ENCODE results near the gene CD8A. TPM values are rescaled to one million over a fixed set of nuclear protein-coding genes. Genes with fewer than 3 reads are reported as not detected.
"Not testable (repeated sequence)": the region's sequence is repeated elsewhere in the genome, so short reads cannot be mapped to it uniquely, and the experiment has no call there.

CD8A gene
- total RNA-seq, result 100 to 1,000 TPM; 419 to 432 TPM

- intact Hi-C loops (cut with micrococcal nuclease), result loop anchor here (1.0 to 2.0 kb wide), 2 partner anchors 15 to 34 kb away; no protein-coding TSS in a partner anchor
- no peak for TF ChIP-seq CTCF (IDR thresholded peaks at IDR 0.05)
- Mint-ChIP-seq H3K9me3 (peaks cover 9% of the 10 kb centered on the region), H3K36me3 (ENCODE audit: low read depth) (peaks cover 69% of the 10 kb centered on the region), H3K4me1 (ENCODE audit: low read depth) (peaks cover 47% of the 10 kb centered on the region), H3K27ac (peak within 1 kb of the TSS; percentile 100), H3K4me3 (peak within 1 kb of the TSS; percentile 96), H3K27me3 (no peaks in the 10 kb centered on the region)
- peak; percentile 91 for DNase-seq
- peak; percentile 32 for ATAC-seq
- CTCF ChIA-PET, result interaction anchor here (1.2 to 4.1 kb wide), 5 partner anchors 9 to 34 kb away, joined by 3 to 37 read pairs (median 6); no protein-coding TSS in a partner anchor
- POLR2A ChIA-PET, result interaction anchor here (0.6 to 8.5 kb wide), 18 partner anchors 9 to 859 kb away, joined by 3 to 156 read pairs (median 4); no protein-coding TSS in a partner anchor
These were observed at the start of gene CD8A for GRCh38 chr2:86790676-86791572. Gene CD8A, minus strand, starts transcription at chr2:86790913. Its CDS starts 88 bp downstream, at chr2:86790825.

- H3K27me3 Mint-ChIP-seq; intact Hi-C loops (cut with micrococcal nuclease); ATAC-seq; H3K9me3 Mint-ChIP-seq; CTCF ChIA-PET: not testable (repeated sequence)
- Mint-ChIP-seq H3K36me3 (ENCODE audit: low read depth) (peaks cover 40% of the 10 kb centered on the region), H3K4me3 (peak overlapping the region; percentile 20), H3K4me1 (ENCODE audit: low read depth) (peaks cover 79% of the 10 kb centered on the region), H3K27ac (peak overlapping the region; percentile 86)
- POLR2A ChIA-PET, result interaction anchor here (0.9 kb wide), 1 partner anchor 25 kb away, joined by 3 read pairs; no protein-coding TSS in a partner anchor
- peak; percentile 52 for DNase-seq
These were observed 49.3 kb upstream of the CD8A start for GRCh38 chr2:86839871-86840548.

GRCh38 chr2:86839455-86839854 lies 48.7 kb upstream of the CD8A start:
- POLR2A ChIA-PET, result interaction anchor here (0.9 kb wide), 1 partner anchor 24 kb away, joined by 3 read pairs; no protein-coding TSS in a partner anchor
- DNase-seq, result peak; percentile 66
- H3K27me3 Mint-ChIP-seq; intact Hi-C loops (cut with micrococcal nuclease); ATAC-seq; H3K9me3 Mint-ChIP-seq: not testable (repeated sequence)
- Mint-ChIP-seq H3K4me1 (ENCODE audit: low read depth) (peaks cover 81% of the 10 kb centered on the region), H3K36me3 (ENCODE audit: low read depth) (peaks cover 37% of the 10 kb centered on the region), H3K27ac (peak overlapping the region; percentile 86), H3K4me3 (peak overlapping the region; percentile 45)
- CTCF ChIA-PET, result interaction anchor here (1.3 kb wide), 1 partner anchor 12 kb away, joined by 3 read pairs; no protein-coding TSS in a partner anchor

GRCh38 chr2:86837714-86838113 lies 47.0 kb upstream of the CD8A start:
- H3K27me3 Mint-ChIP-seq; H3K9me3 Mint-ChIP-seq; intact Hi-C loops (cut with micrococcal nuclease); POLR2A ChIA-PET: not testable (repeated sequence)
- ATAC-seq, result peak; percentile 6
- CTCF ChIA-PET, result interaction anchor here (1.1 kb wide), 1 partner anchor 30 kb away, joined by 5 read pairs; no protein-coding TSS in a partner anchor
- Mint-ChIP-seq H3K36me3 (ENCODE audit: low read depth) (peaks cover 26% of the 10 kb centered on the region), H3K4me3 (peak overlapping the region; percentile 31), H3K27ac (peak overlapping the region; percentile 82), H3K4me1 (ENCODE audit: low read depth) (peaks cover 85% of the 10 kb centered on the region)
- peak; percentile 66 for DNase-seq

GRCh38 chr2:86836915-86837695 lies 46.4 kb upstream of the CD8A start:
- POLR2A ChIA-PET, result interaction anchor here (0.6 to 1.5 kb wide), 3 partner anchors 10 to 18 kb away, joined by 3 read pairs; no protein-coding TSS in a partner anchor
- H3K9me3 Mint-ChIP-seq; H3K27me3 Mint-ChIP-seq; CTCF ChIA-PET; intact Hi-C loops (cut with micrococcal nuclease): not testable (repeated sequence)
- Mint-ChIP-seq H3K4me3 (peak overlapping the region; percentile 64), H3K4me1 (ENCODE audit: low read depth) (peaks cover 83% of the 10 kb centered on the region), H3K27ac (peak overlapping the region; percentile 95), H3K36me3 (ENCODE audit: low read depth) (peaks cover 21% of the 10 kb centered on the region)
- DNase-seq (peak; percentile 82), ATAC-seq (peak; percentile 32)

GRCh38 chr2:86835548-86835889 lies 44.8 kb upstream of the CD8A start:
- H3K4me3 Mint-ChIP-seq, result peak overlapping the region; percentile 64
- DNase-seq, result not testable (repeated sequence)
- peak overlapping the region; percentile 95 for H3K27ac Mint-ChIP-seq

More at GRCh38 chr2:86835548-86835889, 44.8 kb upstream of the CD8A start:
- CTCF ChIA-PET; H3K9me3 Mint-ChIP-seq; H3K27me3 Mint-ChIP-seq; POLR2A ChIA-PET; intact Hi-C loops (cut with micrococcal nuclease): not testable (repeated sequence)
- H3K4me1 Mint-ChIP-seq (ENCODE audit: low read depth), result peaks cover 84% of the 10 kb centered on the region
- H3K36me3 Mint-ChIP-seq (ENCODE audit: low read depth), result peaks cover 11% of the 10 kb centered on the region
- ATAC-seq, result peak; percentile 18

Data from activated CD8-positive, alpha-beta T cell treated with anti-CD3 and anti-CD28 coated beads for 36 hours (primary cell).